Activated CD8-positive, alpha-beta memory T cell treated with anti-CD3 and anti-CD28 coated beads for 36 hours (primary cell): ENCODE data around the gene CC2D2B. TPM values are rescaled to one million over a fixed set of nuclear protein-coding genes. Genes with fewer than 3 reads are reported as not detected.
"Not testable (repeated sequence)": the region's sequence is repeated elsewhere in the genome, so short reads cannot be mapped to it uniquely, and the experiment has no call there.

ENCODE experiments used
- CTCF ChIA-PET: fragments of 350-600 bp; sonication (Branson Sonifier 250); formaldehyde crosslinking; loops from one replicate; lab custom pipeline; 2021; ENCODE audit warnings: antibody characterized with exemption; lab: Charles Lee
- POLR2A ChIA-PET: fragments of 350-600 bp; sonication (Branson Sonifier 250); formaldehyde crosslinking; loops from one replicate; lab custom pipeline; 2021; ENCODE audit warnings: antibody characterized with exemption; lab: Charles Lee
- total RNA-seq, 2 experiments: library from RNA; stranded (reverse); gene quantifications; one replicate each; pipeline ENCODE4 v1.2.3, GENCODE V29; 2021

The CC2D2B gene
- total RNA-seq, 2 experiments from 2014 or later, result not detected

- ChIA-PET POLR2A (no interaction called here), CTCF (no interaction called here)
Measured at GRCh38 chr10:95998255-95998784, 90.5 kb downstream of the CC2D2B start.

DNA sequence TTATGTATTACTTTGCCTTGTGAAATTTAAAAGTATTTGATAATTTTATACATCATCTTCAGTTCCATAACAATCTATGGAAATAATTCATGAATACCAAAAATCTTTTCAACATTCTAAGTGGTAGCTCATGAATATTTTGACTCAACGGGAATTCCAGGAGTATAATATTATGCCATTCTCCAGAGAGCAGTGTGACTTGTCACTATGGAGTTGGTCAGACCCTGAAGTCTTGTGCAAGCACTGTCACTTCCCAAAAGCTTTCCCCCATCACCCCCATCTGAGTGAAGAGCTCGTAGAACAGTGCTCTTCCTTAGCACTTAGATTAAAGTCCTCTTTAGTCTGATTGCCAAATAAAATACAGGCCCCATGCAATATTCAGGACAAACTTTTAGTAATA lies 106.2 kb downstream of the CC2D2B start:
- ChIA-PET CTCF (interaction anchor here (0.7 kb wide), 1 partner anchor 216 kb away, joined by 3 read pairs; no protein-coding TSS in a partner anchor), POLR2A (no interaction called here)

- ChIA-PET POLR2A (no interaction called here), CTCF (no interaction called here)
Measured at GRCh38 chr10:96014473-96015102, 106.8 kb downstream of the CC2D2B start.

DNA sequence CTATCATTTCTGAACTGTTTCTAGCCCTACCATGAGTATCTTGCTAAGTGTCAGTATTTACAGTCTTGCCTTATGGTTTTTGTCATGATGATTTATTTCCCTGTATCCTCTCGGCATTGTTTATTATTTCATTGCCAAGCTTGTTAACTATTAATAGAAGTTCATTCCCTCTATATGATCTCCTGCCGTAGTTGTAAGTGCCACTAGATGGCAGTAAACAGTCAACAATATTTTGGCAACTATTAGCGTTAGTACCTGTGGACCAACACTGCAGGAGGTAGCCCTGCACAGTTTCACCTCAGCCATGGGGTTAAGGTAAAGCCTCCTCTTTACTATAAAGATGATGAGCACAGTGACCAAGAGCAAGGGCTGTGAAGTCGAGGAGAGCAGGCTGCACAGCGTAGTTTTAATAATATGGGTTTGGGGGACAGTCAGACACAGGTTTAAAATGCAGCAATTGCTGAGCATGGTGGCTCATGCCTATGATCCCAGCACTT lies 109.5 kb downstream of the CC2D2B start:
- CTCF ChIA-PET, result interaction anchor here (0.7 to 1.7 kb wide), 12 partner anchors 9 to 355 kb away, joined by 3 to 6 read pairs (median 3); partner anchors contain the start of gene TCTN3
- POLR2A ChIA-PET, result no interaction called here

GRCh38 chr10:96021332-96021731 lies 113.6 kb downstream of the CC2D2B start:
- ChIA-PET POLR2A (no interaction called here), CTCF (no interaction called here)

- POLR2A ChIA-PET, result no interaction called here
- CTCF ChIA-PET, result no interaction called here
Measured at GRCh38 chr10:96022739-96023138, 115.0 kb downstream of the CC2D2B start.

- CTCF ChIA-PET, result no interaction called here
- POLR2A ChIA-PET, result no interaction called here
Measured at GRCh38 chr10:96023168-96023567, 115.4 kb downstream of the CC2D2B start.

DNA sequence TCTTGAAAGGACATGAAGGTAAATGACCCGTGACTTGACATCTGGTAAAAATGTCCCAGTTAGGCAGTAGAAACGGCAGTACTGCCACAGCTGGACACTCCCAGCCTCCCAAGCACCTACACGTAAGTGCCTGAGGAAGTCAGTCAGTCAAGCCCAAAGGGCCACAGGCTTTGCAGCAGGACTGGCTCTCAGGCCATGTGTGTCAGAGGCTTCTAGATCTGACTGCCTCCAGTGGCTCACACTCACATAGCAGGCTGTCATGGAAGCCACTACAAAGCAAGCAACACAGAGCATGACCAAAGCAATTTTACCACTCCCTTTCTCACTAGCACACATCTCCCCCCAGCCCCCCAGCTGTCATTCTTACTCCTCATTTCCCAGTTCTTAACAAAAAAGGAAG lies 117.8 kb downstream of the CC2D2B start:
- ChIA-PET CTCF (no interaction called here), POLR2A (no interaction called here)

- CTCF ChIA-PET, result no interaction called here
- POLR2A ChIA-PET, result no interaction called here
Measured at GRCh38 chr10:96034625-96035024, 126.8 kb downstream of the CC2D2B start.

DNA sequence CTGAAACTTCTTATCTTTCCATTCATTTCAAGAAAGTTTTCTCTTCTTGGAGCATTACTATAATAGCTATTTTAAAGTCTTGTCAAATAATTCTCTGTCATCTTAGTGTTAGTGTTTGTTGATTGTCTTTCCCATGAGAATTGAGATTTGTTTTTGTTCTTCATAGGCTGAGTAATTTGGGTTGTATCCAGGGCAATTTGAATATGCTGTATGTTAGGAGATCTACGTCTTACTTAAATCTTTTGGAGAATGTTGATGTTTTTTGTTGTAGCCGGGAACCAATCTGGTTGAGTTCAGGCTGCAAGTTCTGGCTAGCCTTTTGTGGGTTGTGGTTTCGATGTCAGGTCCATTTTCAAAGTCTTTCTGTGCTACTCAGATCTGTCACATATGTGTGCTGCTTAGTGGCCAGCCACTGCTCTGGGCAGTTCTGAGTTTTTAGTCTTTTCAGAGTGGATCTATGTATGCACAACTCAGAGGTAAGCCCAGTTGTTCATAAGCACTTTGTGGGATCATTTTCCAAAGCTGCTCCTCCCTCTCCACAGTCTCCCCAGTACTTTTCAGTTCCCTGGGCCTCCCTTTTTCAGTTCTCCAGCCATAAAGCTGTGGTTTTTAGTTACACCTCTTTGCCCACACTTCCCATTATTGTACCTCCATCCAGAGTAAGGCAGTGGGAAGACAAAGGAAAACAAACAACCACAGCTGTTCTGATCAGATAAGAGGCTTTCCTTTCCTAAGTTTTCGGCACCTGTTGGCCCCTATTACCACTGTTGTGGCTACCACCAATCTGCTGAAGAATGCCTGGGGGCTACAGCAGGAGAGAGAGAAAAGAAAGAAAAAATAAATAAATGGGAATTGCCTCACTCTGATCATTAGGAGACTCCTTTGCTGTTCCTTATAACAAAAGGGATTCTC lies 131.0 kb downstream of the CC2D2B start:
- ChIA-PET POLR2A (interaction anchor here (1.1 kb wide), 1 partner anchor 92 kb away, joined by 3 read pairs; the partner anchor contains the start of gene ZNF518A), CTCF (no interaction called here)

DNA sequence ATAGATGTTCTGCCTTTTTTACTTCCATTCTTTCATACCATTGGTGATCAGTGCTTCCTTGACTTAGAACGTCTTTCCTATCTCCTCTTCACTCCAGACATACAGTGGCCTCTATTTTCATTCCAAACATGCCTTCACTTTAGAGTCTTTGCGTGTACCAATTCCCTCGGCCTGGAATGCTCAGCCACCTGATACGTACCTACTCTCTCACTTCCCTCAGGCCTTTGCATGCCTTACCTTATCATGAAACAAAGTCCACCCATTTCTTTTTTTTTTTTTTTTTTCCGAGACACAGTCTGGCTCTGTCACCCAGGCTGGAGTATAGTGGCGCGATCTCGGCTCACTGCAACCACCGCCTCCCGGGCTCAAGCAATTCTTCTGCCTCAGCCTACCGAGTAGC lies 133.4 kb downstream of the CC2D2B start:
- CTCF ChIA-PET, result interaction anchor here (0.5 kb wide), 1 partner anchor 8 kb away, joined by 3 read pairs; no protein-coding TSS in a partner anchor
- POLR2A ChIA-PET, result no interaction called here

DNA sequence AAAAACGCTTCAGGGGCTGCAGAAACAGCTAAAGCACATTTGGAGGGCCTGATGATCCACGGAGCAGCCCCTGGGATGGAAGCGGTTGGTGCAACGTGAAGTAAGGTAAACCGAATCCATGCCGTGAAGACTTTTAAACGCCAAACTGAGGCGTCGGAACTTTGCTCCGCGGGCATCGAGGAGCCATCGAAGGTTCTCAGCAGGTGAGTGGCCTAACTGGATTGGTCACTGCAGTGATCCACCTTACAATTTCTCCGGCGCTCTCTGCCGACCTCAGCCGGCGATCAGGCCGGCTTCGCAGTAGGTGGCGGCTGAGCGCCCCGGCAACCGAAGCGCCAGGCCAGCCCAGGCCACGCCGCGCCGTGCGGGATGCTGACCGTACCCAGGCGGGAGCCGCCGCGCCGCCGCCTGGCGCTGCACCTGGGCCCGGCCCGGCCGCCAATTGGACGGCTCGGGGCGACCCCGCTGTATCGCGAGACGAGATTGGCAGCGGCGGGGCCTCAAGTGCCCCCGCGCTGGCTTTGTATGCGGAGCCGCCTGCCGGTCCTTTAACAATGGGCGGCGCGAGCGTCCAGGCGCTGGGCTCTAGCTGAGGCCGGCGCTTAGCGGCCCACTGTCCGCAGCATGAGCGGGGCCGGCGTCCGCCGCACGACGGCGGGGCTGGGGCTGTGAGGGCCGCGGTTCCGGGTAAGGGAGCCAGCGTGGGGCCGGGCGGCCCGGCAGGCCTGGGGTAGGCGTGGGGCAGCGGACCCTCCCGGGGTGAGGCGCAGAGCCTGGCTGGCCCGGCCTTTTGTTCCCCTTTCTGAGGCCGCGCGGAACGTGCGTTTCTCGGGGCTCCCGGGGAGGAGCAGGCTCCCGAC lies 135.5 kb downstream of the CC2D2B start, which contains the start of gene CCNJ:
TSS of gene CCNJ (plus strand) at position 551 of the 860 bp plus-strand sequence. CDS start 811 bp downstream, outside the sequence.
- CTCF ChIA-PET, result interaction anchor here (1.2 kb wide), 1 partner anchor 87 kb away, joined by 3 read pairs; the partner anchor contains the start of gene ZNF518A
- POLR2A ChIA-PET, result interaction anchor here (1.0 to 1.8 kb wide), 3 partner anchors 47 to 87 kb away, joined by 3 to 7 read pairs (median 6); partner anchors contain the start of gene ZNF518A

DNA sequence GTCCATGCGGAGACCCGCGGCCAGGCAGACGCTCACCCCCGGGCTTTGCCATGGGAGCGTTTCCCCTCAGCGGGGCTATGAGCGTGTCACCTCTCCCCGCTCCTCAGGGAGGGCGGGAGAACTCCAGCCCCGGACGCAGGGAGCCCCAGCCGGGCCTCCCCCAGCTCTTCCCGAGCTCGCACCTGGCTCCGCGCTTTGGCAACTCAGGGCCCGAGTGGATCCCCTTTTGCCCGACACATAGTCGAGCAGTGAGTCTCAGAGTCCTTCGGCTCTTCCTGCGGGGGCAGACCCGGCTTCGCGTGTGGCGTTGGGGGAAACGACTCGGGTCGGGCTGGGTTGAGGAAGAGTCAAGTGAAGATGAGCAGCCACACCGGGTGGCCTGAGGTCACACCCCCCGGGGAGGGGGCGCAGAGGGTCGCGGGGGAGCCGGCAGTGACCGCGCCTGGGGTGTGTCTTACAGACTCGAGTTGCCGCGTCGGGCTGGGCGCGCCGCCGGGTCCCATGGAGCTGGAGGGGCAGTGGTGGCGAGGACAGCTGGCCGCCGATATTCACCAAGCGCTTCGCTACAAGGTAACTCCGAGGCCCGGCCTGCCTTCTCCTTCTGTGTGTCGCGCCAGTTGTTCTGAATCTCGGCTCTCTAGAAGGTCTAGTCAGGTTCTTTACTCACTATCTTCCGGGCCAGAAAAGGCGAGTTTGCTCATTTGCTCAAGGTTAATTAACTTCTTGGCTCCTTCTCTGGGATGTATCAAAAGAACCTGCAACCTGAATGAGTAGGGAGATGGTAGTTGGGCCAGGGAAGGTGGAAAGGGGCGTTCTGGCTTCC lies 136.3 kb downstream of the CC2D2B start:
- ChIA-PET CTCF (no interaction called here), POLR2A (interaction anchor here (1.3 to 1.8 kb wide), 2 partner anchors 46 to 86 kb away, joined by 6 to 7 read pairs; partner anchors contain the start of gene ZNF518A)

DNA sequence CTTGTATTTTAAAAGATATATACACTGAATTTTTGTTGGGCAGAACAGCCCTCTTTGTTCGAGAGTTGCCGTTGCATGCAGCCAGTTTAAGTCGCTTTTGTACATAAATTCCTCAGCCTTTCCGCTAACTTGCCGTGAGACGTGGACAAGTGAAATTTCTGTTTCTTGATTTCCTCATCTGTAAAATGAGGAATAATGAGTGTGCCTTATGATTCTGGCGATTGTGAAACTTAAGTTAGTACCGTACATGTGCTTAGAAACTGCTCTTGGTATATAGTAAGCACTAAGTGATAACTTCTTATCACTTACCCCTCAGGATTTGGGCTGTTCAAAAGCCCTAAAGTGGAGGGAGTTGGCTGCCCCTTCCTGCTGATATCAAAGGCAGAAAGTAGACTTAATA lies 137.0 kb downstream of the CC2D2B start:
- CTCF ChIA-PET, result no interaction called here

GRCh38 chr10:96046546-96046945 lies 138.8 kb downstream of the CC2D2B start:
- POLR2A ChIA-PET, result no interaction called here
- CTCF ChIA-PET, result no interaction called here

More for the DNA sequence above, 137.0 kb downstream of the CC2D2B start:
- POLR2A ChIA-PET, result interaction anchor here (1.3 to 1.8 kb wide), 2 partner anchors 45 to 85 kb away, joined by 6 to 7 read pairs; partner anchors contain the start of gene ZNF518A

DNA sequence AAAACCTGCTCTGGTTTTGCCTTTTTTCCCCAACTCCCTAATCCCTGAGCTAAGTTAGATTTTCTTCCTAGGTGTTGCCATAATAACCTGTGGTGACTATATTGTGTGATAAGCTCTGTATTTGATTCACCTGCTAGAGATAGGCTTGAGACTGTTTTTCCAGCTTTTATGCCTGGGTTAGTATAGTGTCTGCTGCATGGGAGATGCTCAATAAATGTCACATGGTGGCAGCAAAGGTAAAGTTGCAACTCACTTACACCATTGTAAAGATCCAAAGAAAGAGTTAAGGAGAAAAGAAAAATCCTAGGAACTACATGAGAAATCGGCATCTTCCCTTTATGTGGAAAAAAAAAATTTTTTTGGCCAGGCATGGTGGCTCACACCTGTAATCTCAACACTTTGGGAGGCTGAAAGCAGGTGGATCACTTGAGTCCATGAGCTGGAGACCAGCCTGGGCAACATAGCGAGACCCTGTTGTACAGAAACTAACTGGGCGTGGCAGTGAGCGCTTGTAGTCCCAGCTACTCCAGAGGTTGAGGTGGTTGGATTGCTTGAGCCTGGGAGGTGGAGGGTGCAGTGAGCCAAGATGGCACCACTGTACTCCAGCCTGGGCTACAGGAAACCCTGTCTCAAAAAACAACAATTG lies 139.4 kb downstream of the CC2D2B start:
- CTCF ChIA-PET, result interaction anchor here (0.6 to 0.9 kb wide), 2 partner anchors 16 to 30 kb away, joined by 3 read pairs; no protein-coding TSS in a partner anchor
- POLR2A ChIA-PET, result interaction anchor here (0.7 kb wide), 1 partner anchor 446 kb away, joined by 3 read pairs; no protein-coding TSS in a partner anchor

- POLR2A ChIA-PET, result not testable (repeated sequence)
- CTCF ChIA-PET, result interaction anchor here (0.9 kb wide), 1 partner anchor 31 kb away, joined by 3 read pairs; no protein-coding TSS in a partner anchor
Measured at GRCh38 chr10:96047925-96048324, 140.2 kb downstream of the CC2D2B start.
